ENCODE results near the gene NLGN3. TPM values are rescaled to one million over a fixed set of nuclear protein-coding genes. Genes with fewer than 3 reads are reported as not detected.

The NLGN3 gene
- total and polyA plus RNA-seq, 2 donors (not counting 3 experiments of a cell fraction or from before 2014, with no cell fraction given): 0.37 to 0.40 TPM

- no peaks in the 10 kb centered on the region for H3K9me3 ChIP-seq (replicated peaks; ENCODE audit: control insufficient read depth, insufficient read depth, low read length)
- H3K4me1 ChIP-seq (ENCODE audit: control insufficient read depth, extremely low read depth, insufficient read depth, low read length): no peaks in the 10 kb centered on the region
- no peak within 1 kb of the TSS for H3K4me2 ChIP-seq (ENCODE audit: insufficient read depth, low read length)
- intact Hi-C loops (cut with micrococcal nuclease): no loop called here
- no peaks in the 10 kb centered on the region for H3K36me3 ChIP-seq (ENCODE audit: control insufficient read depth in 2 of 2, extremely low read depth in 1 of 2, insufficient read depth in 2 of 2, low read length in 2 of 2)
- H3K9ac ChIP-seq (replicated peaks; ENCODE audit: extremely low read depth, insufficient read depth, low read length): no peak within 1 kb of the TSS
- no TSS peak for BruUV-seq (replicated peaks)
- TF ChIP-seq FOS (IDR thresholded peaks at IDR 0.05; ENCODE audit: borderline replicate concordance, insufficient read depth, low read length) (no peak), MAX (IDR thresholded peaks at IDR 0.05; ENCODE audit: insufficient read depth, insufficient read length) (no peak), JUN (IDR thresholded peaks at IDR 0.05; ENCODE audit: borderline replicate concordance, insufficient read depth, insufficient read length, low read depth) (no peak), EZH2 (IDR thresholded peaks at IDR 0.05; ENCODE audit: borderline replicate concordance, low read depth, low read length, severe bottlenecking) (no peak), MYC (IDR thresholded peaks at IDR 0.05; ENCODE audit: low read depth, low read length) (no peak), POLR2AphosphoS5 (IDR thresholded peaks at IDR 0.05; ENCODE audit: insufficient read depth, low read depth, low read length) (no peak), GATA2 (IDR thresholded peaks at IDR 0.05; ENCODE audit: insufficient read depth, insufficient read length, low read depth, low read length) (no peak), POLR2A (IDR thresholded peaks at IDR 0.05; ENCODE audit: low read depth, low read length) (no peak)
- TF ChIP-seq, protein P1, sequence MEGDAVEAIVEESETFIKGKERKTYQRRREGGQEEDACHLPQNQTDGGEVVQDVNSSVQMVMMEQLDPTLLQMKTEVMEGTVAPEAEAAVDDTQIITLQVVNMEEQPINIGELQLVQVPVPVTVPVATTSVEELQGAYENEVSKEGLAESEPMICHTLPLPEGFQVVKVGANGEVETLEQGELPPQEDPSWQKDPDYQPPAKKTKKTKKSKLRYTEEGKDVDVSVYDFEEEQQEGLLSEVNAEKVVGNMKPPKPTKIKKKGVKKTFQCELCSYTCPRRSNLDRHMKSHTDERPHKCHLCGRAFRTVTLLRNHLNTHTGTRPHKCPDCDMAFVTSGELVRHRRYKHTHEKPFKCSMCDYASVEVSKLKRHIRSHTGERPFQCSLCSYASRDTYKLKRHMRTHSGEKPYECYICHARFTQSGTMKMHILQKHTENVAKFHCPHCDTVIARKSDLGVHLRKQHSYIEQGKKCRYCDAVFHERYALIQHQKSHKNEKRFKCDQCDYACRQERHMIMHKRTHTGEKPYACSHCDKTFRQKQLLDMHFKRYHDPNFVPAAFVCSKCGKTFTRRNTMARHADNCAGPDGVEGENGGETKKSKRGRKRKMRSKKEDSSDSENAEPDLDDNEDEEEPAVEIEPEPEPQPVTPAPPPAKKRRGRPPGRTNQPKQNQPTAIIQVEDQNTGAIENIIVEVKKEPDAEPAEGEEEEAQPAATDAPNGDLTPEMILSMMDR (IDR thresholded peaks at IDR 0.05; ENCODE audit: extremely low read depth in 1 of 2, insufficient read depth in 1 of 2, low read depth in 1 of 2, low read length in 2 of 2): no peak
- H3K27me3 ChIP-seq (ENCODE audit: control insufficient read depth in 2 of 2, insufficient read depth in 2 of 2, low read length in 2 of 2): peaks cover 2 to 3% of the 10 kb centered on the region in 2 experiments
- no peaks in the 10 kb centered on the region for H4K20me1 ChIP-seq (replicated peaks; ENCODE audit: control insufficient read depth, extremely low read depth, insufficient read depth, low read length)
- H2AFZ ChIP-seq (ENCODE audit: low read depth, low read length): no peak within 1 kb of the TSS
- DNase-seq (ENCODE audit: low read depth, low spot score) (no peak), FAIRE-seq (no peak)
- no peaks in the 10 kb centered on the region for H3K79me2 ChIP-seq (ENCODE audit: control insufficient read depth, insufficient read depth, low read length)
- CTCF ChIA-PET: no interaction called here
- POLR2A ChIA-PET: no interaction called here
- dilution Hi-C loops (cut with MboI; ENCODE audit: extremely low pct_ligation_motif_present, low sequenced_read_pairs): no loop called here
- H3K27ac ChIP-seq (ENCODE audit: insufficient read depth, low read depth, low read length): no peak within 1 kb of the TSS
- no peaks in the 10 kb centered on the region for H3K9me1 ChIP-seq (replicated peaks; ENCODE audit: control insufficient read depth, extremely low read depth, insufficient read depth, low read length)
- no peak within 1 kb of the TSS for H3K4me3 ChIP-seq (replicated peaks in 1 of 3; ENCODE audit: insufficient read depth in 1 of 3, low read depth in 1 of 3, low read length in 3 of 3)
Measured at GRCh38 chrX:71106427-71106826, 38.2 kb upstream of the NLGN3 start, which contains the start of gene CXorf65. TSS of gene CXorf65 (minus strand) at chrX:71106740. CDS start at chrX:71106556, 184 bp downstream.
